ENCODE results near the gene ZBTB32. TPM values are rescaled to one million over a fixed set of nuclear protein-coding genes. Genes with fewer than 3 reads are reported as not detected.

The ZBTB32 gene
- total and polyA plus RNA-seq, 2 experiments from 2014 or later, result 0.65 TPM; not detected in 1

DNA sequence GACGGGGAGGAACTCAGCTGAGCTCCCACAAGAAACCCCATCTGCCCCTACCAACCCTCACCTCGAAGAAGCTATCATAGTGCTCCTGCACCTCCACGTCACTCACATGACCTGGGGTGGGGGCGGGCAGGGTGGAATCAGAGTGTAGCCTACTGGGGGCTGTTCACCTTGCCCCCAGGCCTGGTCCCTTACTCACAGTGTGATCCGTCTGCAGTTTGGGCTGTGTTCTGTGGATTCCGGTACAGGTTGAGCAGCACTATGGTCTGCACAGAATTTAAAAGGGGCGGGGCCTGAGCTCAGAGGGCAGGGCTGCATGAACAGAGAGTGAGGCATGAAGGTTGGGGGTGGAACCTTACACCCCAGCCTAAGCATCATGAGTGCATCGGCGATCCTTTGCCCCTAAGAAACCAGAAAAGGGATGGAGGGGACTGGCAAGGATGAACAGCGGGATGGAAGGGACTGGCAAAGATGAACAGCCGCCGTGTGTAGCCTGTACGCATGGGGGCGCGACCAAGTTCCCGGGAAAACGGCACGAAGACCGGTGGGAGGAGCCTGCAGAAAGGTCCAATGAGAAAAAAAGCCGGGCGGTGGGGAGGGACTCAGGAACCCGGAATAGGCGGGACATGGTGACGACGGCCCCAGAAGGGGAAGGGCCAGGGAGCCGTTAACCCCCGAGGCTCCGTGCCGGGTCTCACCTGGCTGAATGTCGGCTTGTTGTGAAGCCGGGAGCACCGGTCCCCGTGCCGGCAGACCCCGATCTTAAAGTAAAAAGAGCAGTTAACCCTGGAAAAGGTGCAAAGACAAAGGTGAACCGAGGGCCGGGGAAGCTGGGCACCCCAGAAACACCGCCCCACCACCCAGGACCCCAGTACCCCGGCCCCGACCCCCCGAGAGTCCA is 40.3 kb downstream of the ZBTB32 start:
- Mint-ChIP-seq H3K9me3 (no peaks in the 10 kb centered on the region; the same call in 2 of the 3 replicates), H3K4me3 (peak overlapping the region; percentile 97), H3K36me3 (ENCODE audit: low read depth) (peaks cover 7% of the 10 kb centered on the region), H3K4me1 (peaks cover 25% of the 10 kb centered on the region), H3K27me3 (ENCODE audit: insufficient read depth, low read depth, poor library complexity) (peaks cover 5% of the 10 kb centered on the region), H3K27ac (peak overlapping the region; percentile 100)
- Histone ChIP-seq H3K9me2 (ENCODE audit: insufficient read depth) (no peaks in the 10 kb centered on the region), H3K4me1 (ENCODE audit: insufficient read depth) (peaks cover 20% of the 10 kb centered on the region), H3K4me2 (peak overlapping the region; percentile 75), H3K27me3 (ENCODE audit: insufficient read depth) (no peaks in the 10 kb centered on the region), H4K20me1 (replicated peaks; ENCODE audit: insufficient read depth) (no peaks in the 10 kb centered on the region), H3K79me2 (replicated peaks; ENCODE audit: insufficient read depth) (peaks cover 14% of the 10 kb centered on the region), H3K4me3 (peak overlapping the region; percentile 76), H3K27ac (ENCODE audit: low read depth) (peak overlapping the region; percentile 94), H3F3A (replicated peaks; ENCODE audit: low read depth) (peaks cover 10% of the 10 kb centered on the region), H2AFZ (peak overlapping the region; percentile 64), H3K36me3 (ENCODE audit: insufficient read depth) (no peaks in the 10 kb centered on the region)
- DNase-seq (ENCODE audit: low spot score) (peak; percentile 99), ATAC-seq (peak; percentile 38)
- TF ChIP-seq CREB1 (CRISPR knock-in tag; IDR thresholded peaks at IDR 0.05; ENCODE audit: low read depth) (peak; percentile 73), POLR2AphosphoS5 (IDR thresholded peaks at IDR 0.05; ENCODE audit: low read depth) (peak; percentile 33; the same call in 1 of the 2 replicates), ZNF462 (CRISPR knock-in tag; IDR thresholded peaks at IDR 0.05) (no peak), REST (IDR thresholded peaks at IDR 0.05; ENCODE audit: unreplicated experiment) (no peak), ETS1 (IDR thresholded peaks at IDR 0.05) (no peak), ZNF114 (CRISPR knock-in tag; IDR thresholded peaks at IDR 0.05) (no peak)
- TF ChIP-seq, protein P1, sequence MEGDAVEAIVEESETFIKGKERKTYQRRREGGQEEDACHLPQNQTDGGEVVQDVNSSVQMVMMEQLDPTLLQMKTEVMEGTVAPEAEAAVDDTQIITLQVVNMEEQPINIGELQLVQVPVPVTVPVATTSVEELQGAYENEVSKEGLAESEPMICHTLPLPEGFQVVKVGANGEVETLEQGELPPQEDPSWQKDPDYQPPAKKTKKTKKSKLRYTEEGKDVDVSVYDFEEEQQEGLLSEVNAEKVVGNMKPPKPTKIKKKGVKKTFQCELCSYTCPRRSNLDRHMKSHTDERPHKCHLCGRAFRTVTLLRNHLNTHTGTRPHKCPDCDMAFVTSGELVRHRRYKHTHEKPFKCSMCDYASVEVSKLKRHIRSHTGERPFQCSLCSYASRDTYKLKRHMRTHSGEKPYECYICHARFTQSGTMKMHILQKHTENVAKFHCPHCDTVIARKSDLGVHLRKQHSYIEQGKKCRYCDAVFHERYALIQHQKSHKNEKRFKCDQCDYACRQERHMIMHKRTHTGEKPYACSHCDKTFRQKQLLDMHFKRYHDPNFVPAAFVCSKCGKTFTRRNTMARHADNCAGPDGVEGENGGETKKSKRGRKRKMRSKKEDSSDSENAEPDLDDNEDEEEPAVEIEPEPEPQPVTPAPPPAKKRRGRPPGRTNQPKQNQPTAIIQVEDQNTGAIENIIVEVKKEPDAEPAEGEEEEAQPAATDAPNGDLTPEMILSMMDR (conservative IDR thresholded peaks at IDR 0.05; ENCODE audit: low read depth in 2 of 2), result peak; percentile 43
